ENCODE measurements around the gene APCS. TPM values are rescaled to one million over a fixed set of nuclear protein-coding genes. Genes with fewer than 3 reads are reported as not detected.

The APCS gene, protein sequence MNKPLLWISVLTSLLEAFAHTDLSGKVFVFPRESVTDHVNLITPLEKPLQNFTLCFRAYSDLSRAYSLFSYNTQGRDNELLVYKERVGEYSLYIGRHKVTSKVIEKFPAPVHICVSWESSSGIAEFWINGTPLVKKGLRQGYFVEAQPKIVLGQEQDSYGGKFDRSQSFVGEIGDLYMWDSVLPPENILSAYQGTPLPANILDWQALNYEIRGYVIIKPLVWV
- total RNA-seq: not detected
- long read RNA-seq: 0 reads

DNA sequence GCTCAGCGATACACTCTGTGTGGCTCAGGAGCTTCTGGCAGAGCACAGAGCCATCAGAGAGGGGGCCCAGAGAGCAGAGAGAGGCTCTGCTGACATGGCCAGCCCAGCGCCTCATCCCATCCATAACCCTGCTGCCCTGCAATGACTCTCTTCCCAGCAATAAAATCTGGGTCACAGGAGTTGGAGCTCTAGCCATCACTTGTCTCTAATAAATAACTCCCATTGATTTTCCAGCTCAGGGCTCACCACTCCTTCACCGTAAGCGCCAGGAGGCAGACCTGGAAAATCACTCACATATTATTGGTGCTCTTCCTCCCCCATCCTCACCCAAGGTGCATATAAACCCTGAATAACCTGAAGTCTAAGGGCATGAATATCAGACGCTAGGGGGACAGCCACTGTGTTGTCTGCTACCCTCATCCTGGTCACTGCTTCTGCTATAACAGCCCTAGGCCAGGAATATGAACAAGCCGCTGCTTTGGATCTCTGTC is at the start of gene APCS:
Gene APCS, plus strand, starts transcription at position 366 of the 491 bp plus-strand sequence. Its CDS starts 96 bp downstream, at position 462.
- H3K36me3 ChIP-seq: no peaks in the 10 kb centered on the region
- H3K27ac ChIP-seq: no peak within 1 kb of the TSS
- H3K4me1 ChIP-seq: no peaks in the 10 kb centered on the region
- intact Hi-C loops (cut with DNase I): no loop called here
- ATAC-seq (no peak), DNase-seq (no peak)
- no peak within 1 kb of the TSS for H3K4me3 ChIP-seq
- no peaks in the 10 kb centered on the region for H3K9me3 ChIP-seq
- no peaks in the 10 kb centered on the region for H3K27me3 ChIP-seq (ENCODE audit: low read depth)
- TF ChIP-seq, protein P1, sequence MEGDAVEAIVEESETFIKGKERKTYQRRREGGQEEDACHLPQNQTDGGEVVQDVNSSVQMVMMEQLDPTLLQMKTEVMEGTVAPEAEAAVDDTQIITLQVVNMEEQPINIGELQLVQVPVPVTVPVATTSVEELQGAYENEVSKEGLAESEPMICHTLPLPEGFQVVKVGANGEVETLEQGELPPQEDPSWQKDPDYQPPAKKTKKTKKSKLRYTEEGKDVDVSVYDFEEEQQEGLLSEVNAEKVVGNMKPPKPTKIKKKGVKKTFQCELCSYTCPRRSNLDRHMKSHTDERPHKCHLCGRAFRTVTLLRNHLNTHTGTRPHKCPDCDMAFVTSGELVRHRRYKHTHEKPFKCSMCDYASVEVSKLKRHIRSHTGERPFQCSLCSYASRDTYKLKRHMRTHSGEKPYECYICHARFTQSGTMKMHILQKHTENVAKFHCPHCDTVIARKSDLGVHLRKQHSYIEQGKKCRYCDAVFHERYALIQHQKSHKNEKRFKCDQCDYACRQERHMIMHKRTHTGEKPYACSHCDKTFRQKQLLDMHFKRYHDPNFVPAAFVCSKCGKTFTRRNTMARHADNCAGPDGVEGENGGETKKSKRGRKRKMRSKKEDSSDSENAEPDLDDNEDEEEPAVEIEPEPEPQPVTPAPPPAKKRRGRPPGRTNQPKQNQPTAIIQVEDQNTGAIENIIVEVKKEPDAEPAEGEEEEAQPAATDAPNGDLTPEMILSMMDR (IDR thresholded peaks at IDR 0.05): no peak

DNA sequence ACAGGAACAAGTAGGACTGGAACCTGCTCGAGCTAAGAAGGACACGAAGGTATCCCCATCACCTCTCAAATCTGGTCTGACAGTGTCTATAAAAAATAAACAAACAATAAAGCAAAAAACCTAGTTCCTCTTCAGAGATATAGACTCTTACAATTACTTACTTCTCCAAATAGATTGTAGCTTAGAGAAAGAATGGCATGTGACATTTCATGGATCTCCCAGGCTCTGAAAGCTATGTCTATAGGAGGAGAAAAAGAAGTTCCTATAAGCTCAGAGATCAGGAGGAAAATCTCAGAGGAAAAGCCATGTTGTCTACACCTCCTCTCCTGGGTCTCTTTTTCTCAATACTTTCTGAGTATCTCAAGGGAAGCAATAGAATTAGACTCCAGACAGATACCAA is 39.5 kb upstream of the APCS start:
- intact Hi-C loops (cut with DNase I): no loop called here
- DNase-seq: no peak
- Histone ChIP-seq H3K9me3 (no peaks in the 10 kb centered on the region), H3K4me3 (no peak overlapping the region), H3K36me3 (no peaks in the 10 kb centered on the region), H3K27ac (no peak overlapping the region), H3K27me3 (ENCODE audit: low read depth) (no peaks in the 10 kb centered on the region), H3K4me1 (no peaks in the 10 kb centered on the region)
- no peak for ATAC-seq
- TF ChIP-seq, protein P1 (IDR thresholded peaks at IDR 0.05): no peak

DNA sequence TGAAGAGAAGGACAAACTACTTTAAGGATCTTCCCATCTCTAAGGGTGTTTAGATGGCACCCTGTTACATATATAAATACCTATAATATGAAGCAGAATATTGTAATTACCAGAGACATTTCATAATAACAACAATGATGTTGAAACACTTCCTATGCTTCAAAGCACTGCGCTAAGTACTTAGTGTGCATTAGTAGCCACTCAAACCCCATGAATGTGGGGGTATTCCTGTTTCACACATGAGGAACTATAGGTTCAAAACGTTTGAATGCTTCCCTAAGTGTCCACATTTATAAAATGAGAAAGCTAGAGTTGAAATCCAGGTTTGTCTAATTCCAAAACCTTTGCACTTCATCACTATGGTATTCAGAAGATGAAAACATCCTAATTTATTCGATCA is 33.4 kb upstream of the APCS start:
- H3K4me1 ChIP-seq: no peaks in the 10 kb centered on the region
- H3K9me3 ChIP-seq: no peaks in the 10 kb centered on the region
- no peaks in the 10 kb centered on the region for H3K27me3 ChIP-seq (ENCODE audit: low read depth)
- no peak overlapping the region for H3K27ac ChIP-seq
- intact Hi-C loops (cut with DNase I): no loop called here
- TF ChIP-seq, protein P1 (IDR thresholded peaks at IDR 0.05): no peak
- H3K4me3 ChIP-seq: no peak overlapping the region
- ATAC-seq (no peak), DNase-seq (no peak)
- no peaks in the 10 kb centered on the region for H3K36me3 ChIP-seq

GRCh38 chr1:159554696-159555095 is 32.9 kb upstream of the APCS start:
- no peak overlapping the region for H3K27ac ChIP-seq
- ATAC-seq (no peak), DNase-seq (no peak)
- H3K9me3 ChIP-seq: no peaks in the 10 kb centered on the region
- no peaks in the 10 kb centered on the region for H3K4me1 ChIP-seq
- TF ChIP-seq, protein P1 (IDR thresholded peaks at IDR 0.05): no peak
- H3K4me3 ChIP-seq: no peak overlapping the region
- intact Hi-C loops (cut with DNase I): no loop called here
- H3K36me3 ChIP-seq: no peaks in the 10 kb centered on the region
- no peaks in the 10 kb centered on the region for H3K27me3 ChIP-seq (ENCODE audit: low read depth)

DNA sequence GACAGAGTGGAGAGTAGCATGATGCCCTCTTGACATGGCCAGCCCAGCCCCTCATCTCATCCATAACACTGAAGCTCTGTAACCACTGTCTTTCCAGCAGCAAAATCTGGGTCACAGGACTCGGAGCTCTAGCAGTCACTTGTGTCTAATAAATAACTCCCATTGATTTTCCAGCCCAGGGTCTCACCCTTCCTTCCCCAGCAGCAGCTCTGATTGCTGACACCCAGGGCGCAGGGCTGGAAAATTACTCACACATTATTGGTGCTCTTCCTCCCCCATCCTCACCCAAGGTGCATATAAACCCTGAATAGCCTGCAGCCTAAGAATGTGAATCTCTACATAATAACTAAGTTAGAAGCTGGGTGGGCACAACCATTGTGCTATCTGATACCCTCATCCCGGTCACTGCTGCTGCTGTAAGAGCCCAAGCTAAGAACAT is 30.7 kb upstream of the APCS start:
- TF ChIP-seq, protein P1 (IDR thresholded peaks at IDR 0.05): no peak
- intact Hi-C loops (cut with DNase I): no loop called here
- H3K9me3 ChIP-seq: no peaks in the 10 kb centered on the region
- no peaks in the 10 kb centered on the region for H3K27me3 ChIP-seq (ENCODE audit: low read depth)
- H3K4me1 ChIP-seq: no peaks in the 10 kb centered on the region
- H3K36me3 ChIP-seq: no peaks in the 10 kb centered on the region
- no peak overlapping the region for H3K4me3 ChIP-seq
- H3K27ac ChIP-seq: no peak overlapping the region
- no peak for ATAC-seq
- DNase-seq: no peak

Measured in lower lobe of right lung (tissue), 2 donors.